GM12878 (cell line): Measurements from ENCODE around the gene FAN1. TPM values are rescaled to one million over a fixed set of nuclear protein-coding genes. Genes with fewer than 3 reads are reported as not detected.

Source experiments
- ATAC-seq: fragments of 200-7000 bp; cut with Tn5 transposase; 3 replicates; pipeline ENCODE4 v1.9.1; 2020; ENCODE audit warnings: mild to moderate bottlenecking, moderate library complexity
- BruUV-seq: library from RNA; stranded (reverse); fragments of 400-500 nt; replicated peaks from 2 replicates; lab custom pipeline; 2021; lab: Mats Ljungman, UMichigan
- CTCF ChIA-PET: fragments of 300-600 bp; sonication (Branson Sonifier 250); formaldehyde crosslinking; extraction: SDS; loops from one replicate; lab custom pipeline; 2021; ENCODE audit warnings: inconsistent platforms; lab: Yijun Ruan, JAX
- POLR2A ChIA-PET: fragments of 350-600 bp; formaldehyde crosslinking; extraction: SDS; loops from one replicate; lab custom pipeline; 2021; ENCODE audit warnings: inconsistent platforms; lab: Charles Lee
- RAD21 ChIA-PET: fragments of 300-600 bp; sonication (Branson Sonifier 250); formaldehyde crosslinking; loops from one replicate; lab custom pipeline; 2023; ENCODE audit warnings: antibody characterized with exemption; ENCODE audit not compliant: unreplicated experiment; lab: Charles Lee
- SMC1A ChIA-PET: fragments of 300-600 bp; sonication (Branson Sonifier 250); formaldehyde crosslinking; loops from one replicate; lab custom pipeline; 2023; ENCODE audit not compliant: unreplicated experiment, uncharacterized antibody; lab: Charles Lee
- DNase-seq: peaks from one replicate; pipeline ENCODE4 v3.0.0-alpha.2; 2011; ENCODE audit warnings: low read depth, low spot score
- FAIRE-seq: peaks from 3 replicates; lab custom pipeline; 2011; peaks lifted over from hg19 to GRCh38; lab: Jason Lieb, UNC
- H2AFZ ChIP-seq: 2 replicates; pipeline ENCODE4 v1.6.0; 2011; ENCODE audit warnings: low read depth, low read length, control low read depth; ENCODE audit not compliant: control insufficient read depth
- H3K27ac ChIP-seq: 2 replicates; pipeline ENCODE4 v1.5.1; 2011; ENCODE audit warnings: control low read depth; ENCODE audit not compliant: control insufficient read depth, insufficient read depth
- H3K27me3 ChIP-seq, 2 experiments: replicated peaks in 1 of 2; 2 replicates each; pipeline versions ENCODE4 v1.6.0 to v1.6.1; 2011; ENCODE audit warnings: low read length in 1 of 2; ENCODE audit not compliant: control insufficient read depth in 2 of 2, insufficient read depth in 2 of 2
- H3K36me3 ChIP-seq, 2 experiments: 2 replicates each; pipeline ENCODE4 v1.5.1; 2011; ENCODE audit warnings: low read length in 1 of 2; ENCODE audit not compliant: control insufficient read depth in 2 of 2, insufficient read depth in 2 of 2
- H3K4me1 ChIP-seq: 2 replicates; pipeline ENCODE4 v1.6.1; 2011; ENCODE audit warnings: mild to moderate bottlenecking, low read length, moderate library complexity, mixed read lengths; ENCODE audit not compliant: control insufficient read depth, insufficient read depth
- H3K4me2 ChIP-seq: 2 replicates; pipeline ENCODE4 v1.6.0; 2011; ENCODE audit warnings: control low read depth; ENCODE audit not compliant: control insufficient read depth, insufficient read depth
- H3K4me3 ChIP-seq: fragments of 200-600 bp; sonication (generic); 2 replicates; pipeline ENCODE4 v1.5.1; 2016
- H3K79me2 ChIP-seq: 2 replicates; pipeline ENCODE4 v1.6.0; 2011; ENCODE audit warnings: low read length; ENCODE audit not compliant: control insufficient read depth, insufficient read depth
- H3K9ac ChIP-seq: 2 replicates; pipeline ENCODE4 v1.8.0; 2011; ENCODE audit warnings: low read length, control low read depth, mixed read lengths; ENCODE audit not compliant: control insufficient read depth, insufficient read depth
- H3K9me3 ChIP-seq: replicated peaks from 3 replicates; pipeline ENCODE4 v1.5.1; 2011; ENCODE audit warnings: mild to moderate bottlenecking, low read length; ENCODE audit not compliant: control insufficient read depth, insufficient read depth
- H4K20me1 ChIP-seq: 2 replicates; pipeline ENCODE4 v1.6.0; 2011; ENCODE audit not compliant: control insufficient read depth, insufficient read depth
- CBX5 ChIP-seq: sonication (generic); IDR thresholded peaks from 2 replicates; pipeline ENCODE4 v1.6.1; 2016; ENCODE audit warnings: low read depth, moderate library complexity, mild to moderate bottlenecking, inconsistent platforms
- E2F8 ChIP-seq: fragments of 450-650 bp; IDR thresholded peaks from 2 replicates; pipeline ENCODE4 v1.6.1; 2018; ENCODE audit warnings: mild to moderate bottlenecking, low read depth, moderate library complexity; ENCODE audit not compliant: partially characterized antibody
- HDAC2 ChIP-seq: fragments of 200-600 bp; sonication (generic); IDR thresholded peaks from 2 replicates; pipeline ENCODE4 v1.6.1; 2017
- IRF5 ChIP-seq: fragments of 450-650 bp; IDR thresholded peaks from 2 replicates; pipeline ENCODE4 v1.6.1; 2017; ENCODE audit warnings: borderline replicate concordance
- YBX1 ChIP-seq: fragments of 450-650 bp; IDR thresholded peaks from 2 replicates; pipeline ENCODE4 v1.6.1; 2016; ENCODE audit warnings: antibody characterized with exemption
- ZNF217 ChIP-seq: fragments of 450-650 bp; IDR thresholded peaks from 2 replicates; pipeline ENCODE4 v1.6.1; 2017; ENCODE audit warnings: antibody characterized with exemption, mild to moderate bottlenecking
- WGBS: methylation state at CpG from one replicate; pipeline ENCODE4 v1.1.6; 2016; ENCODE audit warnings: low lambda C conversion rate; ENCODE audit not compliant: insufficient replicate concordance, insufficient coverage; ENCODE audit errors: missing lambda C conversion rate; 5-methylcytosine and 5-hydroxymethylcytosine counted together
- in situ Hi-C: fragments of 300-500 bp; cut with MboI; formaldehyde crosslinking; loops from 9 replicates; pipeline ENCODE4 v1.14.3; 2018; ENCODE audit warnings: mixed read lengths
- intact Hi-C: fragments of 100-400 bp; cut with micrococcal nuclease; formaldehyde crosslinking; loops from one replicate; pipeline ENCODE4 v1.14.2; 2022; ENCODE audit not compliant: unreplicated experiment
- polyA plus RNA-seq, 11 experiments: library from polyadenylated mRNA; depleted of rRNA in 4 of 11; unstranded in 6 of 11; stranded (reverse) in 5 of 11; fragments of >200 nt; fragmentation: Nextera tagmentation in 4 of 11; fragmentation: Illumina TruSeq in 1 of 11; extraction: Ambion mirVana in 4 of 11; extraction: Trizol in 1 of 11; gene quantifications; 1 replicate in 1 of 11; 2 replicates in 10 of 11; pipeline versions ENCODE4 v1.2.1 to v1.2.3, GENCODE V29; 2011 to 2016; ENCODE audit warnings: inconsistent platforms in 2 of 11, missing spikeins in 2 of 11, low read depth in 1 of 11
- total RNA-seq, 4 experiments: library from RNA; depleted of rRNA in 3 of 4; stranded (reverse); fragments of >200 nt in 3 of 4; fragmentation: Illumina TruSeq in 1 of 4; extraction: Trizol in 1 of 4; gene quantifications; 2 replicates each; pipeline versions ENCODE4 v1.2.1 to v1.2.3, GENCODE V29; 2013 to 2021

The FAN1 gene
- total and polyA plus RNA-seq, 10 of the 15 experiments (the other 5 are each of a cell fraction or from before 2014, with no cell fraction given) = 0.55 to 18.6 (median 12.6) TPM

GRCh38 chr15:30905821-30906220 is 2.1 kb downstream of the FAN1 start:
- CTCF ChIA-PET = interaction anchor here (1.7 kb wide), 2 partner anchors 12 to 223 kb away, joined by 3 read pairs; no protein-coding TSS in a partner anchor
- no TSS peak for BruUV-seq
- Histone ChIP-seq H3K36me3 (peaks cover 2 to 4% of the 10 kb centered on the region in 2 experiments; a peak in 3 of 4 replicates), H3K79me2 (no peaks in the 10 kb centered on the region), H3K9ac (no peak overlapping the region), H4K20me1 (no peaks in the 10 kb centered on the region), H3K9me3 (no peaks in the 10 kb centered on the region), H3K4me3 (no peak overlapping the region), H3K4me1 (no peaks in the 10 kb centered on the region), H3K27ac (no peak overlapping the region), H3K4me2 (no peak overlapping the region), H3K27me3 (no peaks in the 10 kb centered on the region), H2AFZ (no peak overlapping the region)
- TF ChIP-seq E2F8 = no peak
- no peak for TF ChIP-seq IRF5
- no peak for TF ChIP-seq CBX5
- TF ChIP-seq HDAC2 = no peak
- no peak for TF ChIP-seq ZNF217
- TF ChIP-seq YBX1 = no peak
- FAIRE-seq (no peak), ATAC-seq (no peak), DNase-seq (no peak)
- RAD21 ChIA-PET = no interaction called here
- intact Hi-C loops (loop anchor here (10.0 kb wide), 1 partner anchor 419 kb away; the partner anchor contains the start of gene KLF13), in situ Hi-C loops (no loop called here)
- POLR2A ChIA-PET = no interaction called here
- 98% methylated on average over 5 of the region's 5 CpGs for WGBS
- SMC1A ChIA-PET = no interaction called here
